CD4-positive, alpha-beta T cell treated with Interleukin-15 for 1 hour (primary cell): ENCODE measurements around the gene PPP2R2C.

Source experiments
- DNase-seq: peaks from one replicate; pipeline ENCODE4 v3.0.0-alpha.2; 2020

PPP2R2C gene

GRCh38 chr4:6422105-6422504 is 50.3 kb downstream of the PPP2R2C start:
- DNase-seq = no peak

DNA sequence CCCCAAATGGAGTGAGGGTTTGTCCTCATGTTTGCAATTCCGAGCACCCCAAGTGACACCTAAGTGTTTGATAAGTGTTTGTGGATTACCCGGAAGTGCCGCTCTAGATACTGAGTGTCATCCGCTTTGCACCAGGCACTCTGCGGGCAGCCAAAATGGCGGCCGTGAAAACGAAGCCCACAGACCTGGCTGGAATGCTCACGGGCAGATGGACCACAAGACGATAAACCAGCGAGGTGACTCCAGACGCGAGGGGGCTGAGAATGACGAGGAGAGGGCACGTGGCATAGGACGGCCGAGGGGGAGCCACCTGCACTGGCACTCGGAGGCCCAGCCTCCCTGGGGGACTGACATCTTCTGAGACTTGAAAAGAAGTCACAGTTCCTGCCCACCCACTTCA is 51.0 kb downstream of the PPP2R2C start:
- no peak for DNase-seq

GRCh38 chr4:6420972-6421371 is 51.4 kb downstream of the PPP2R2C start:
- DNase-seq = no peak

- DNase-seq = no peak
Observed at GRCh38 chr4:6420036-6420435, 52.4 kb downstream of the PPP2R2C start.

DNA sequence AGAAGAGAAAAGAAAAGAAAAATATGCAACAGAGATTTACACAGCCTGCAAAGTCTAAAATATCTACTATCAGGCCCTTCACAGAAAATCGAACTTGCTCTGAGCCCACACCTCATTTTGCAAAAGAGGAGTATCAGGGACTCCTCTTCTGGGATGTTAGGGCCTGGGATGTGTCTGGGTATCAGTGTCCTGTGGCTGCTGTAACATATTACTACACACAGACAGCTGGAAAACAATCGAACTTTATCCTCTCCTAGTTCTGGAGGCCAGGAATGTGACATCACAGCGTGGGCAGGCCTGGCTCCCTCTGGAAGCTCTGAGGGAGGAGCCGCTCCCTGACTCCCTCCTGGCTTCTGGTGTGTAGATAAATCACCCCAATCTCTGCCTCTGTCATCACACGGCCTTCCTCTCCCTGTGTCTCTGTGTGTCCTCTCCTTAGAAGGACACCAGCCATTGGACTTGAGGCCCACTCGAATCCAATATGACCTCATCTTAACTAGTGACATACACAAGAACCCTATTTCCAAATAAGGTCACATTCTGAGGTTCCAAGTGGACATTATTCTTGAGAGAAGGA is 52.9 kb downstream of the PPP2R2C start:
- DNase-seq = no peak

GRCh38 chr4:6418193-6418755 is 54.1 kb downstream of the PPP2R2C start:
- DNase-seq = no peak

- no peak for DNase-seq
Observed at GRCh38 chr4:6417516-6418050, 54.8 kb downstream of the PPP2R2C start.

- no peak for DNase-seq
Observed at GRCh38 chr4:6416518-6417286, 55.7 kb downstream of the PPP2R2C start.

DNA sequence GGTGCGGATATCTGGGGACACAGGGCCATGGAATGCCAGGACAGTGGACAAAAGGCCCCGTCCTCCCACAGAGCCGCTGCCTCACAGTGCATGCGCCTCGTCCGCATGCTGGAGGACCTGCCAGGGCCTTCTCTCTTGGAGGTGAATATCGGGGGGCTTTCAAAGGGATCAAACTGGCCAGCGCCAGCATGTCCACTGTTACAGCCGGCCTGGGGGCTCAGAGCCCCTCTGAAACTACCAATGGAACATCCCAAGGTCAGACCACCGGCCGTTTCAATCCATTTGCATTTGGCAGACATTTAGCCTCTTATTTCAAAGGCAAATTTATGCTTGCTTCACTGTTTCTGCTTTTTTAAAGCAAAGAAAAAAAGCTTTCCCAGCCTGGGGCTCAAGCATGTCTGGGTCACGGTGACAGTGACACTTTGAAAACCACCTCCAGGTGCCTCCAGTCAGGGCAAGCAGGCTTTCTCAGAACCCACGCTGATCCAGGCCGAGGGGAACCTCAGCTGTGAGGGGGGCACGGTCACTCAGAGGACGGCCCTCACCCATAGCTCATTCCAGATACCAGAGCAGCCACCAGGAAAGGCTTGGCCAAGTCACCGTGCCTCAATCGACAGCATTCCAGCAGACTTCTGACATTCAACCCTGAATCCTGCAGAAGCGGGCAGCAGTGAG is 57.2 kb downstream of the PPP2R2C start:
- no peak for DNase-seq

DNA sequence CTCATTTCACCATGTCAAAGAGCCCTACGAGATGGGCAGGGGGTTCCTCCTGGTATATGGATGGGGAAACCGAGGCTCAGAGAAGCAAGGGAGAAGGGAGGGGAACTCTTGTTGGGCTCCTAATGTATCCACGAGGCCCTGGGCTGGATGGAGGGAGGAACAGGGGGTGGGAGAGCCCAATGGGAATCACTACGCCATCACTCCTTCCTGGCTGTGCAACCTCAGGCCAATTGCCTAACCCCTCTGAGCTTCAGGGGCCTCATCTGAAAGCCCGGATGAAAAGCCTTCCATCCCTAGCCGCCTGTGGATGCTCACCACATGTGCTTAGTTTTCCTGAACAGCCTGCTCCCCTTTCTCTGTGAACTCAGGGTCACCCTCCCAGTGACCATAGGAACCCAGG is 57.8 kb downstream of the PPP2R2C start:
- DNase-seq = no peak

DNA sequence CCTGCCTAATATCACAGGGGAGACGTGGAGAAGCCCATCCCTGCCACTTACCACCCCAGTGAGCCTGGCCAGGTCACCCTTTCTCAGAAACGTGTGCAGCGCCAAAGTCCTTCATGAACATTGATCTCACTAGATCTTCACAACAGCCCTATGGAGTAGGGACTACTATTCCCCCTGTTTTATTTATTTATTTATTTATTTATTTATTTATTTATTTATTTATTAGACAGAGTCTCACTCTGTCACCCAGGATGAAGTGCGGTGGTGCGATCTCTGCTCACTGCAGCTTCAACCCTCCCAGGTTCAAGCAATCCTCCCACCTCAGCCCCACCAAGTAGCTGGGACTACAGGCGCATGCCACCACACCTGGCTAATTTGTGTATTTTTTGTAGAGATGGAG is 61.8 kb downstream of the PPP2R2C start:
- no peak for DNase-seq

DNA sequence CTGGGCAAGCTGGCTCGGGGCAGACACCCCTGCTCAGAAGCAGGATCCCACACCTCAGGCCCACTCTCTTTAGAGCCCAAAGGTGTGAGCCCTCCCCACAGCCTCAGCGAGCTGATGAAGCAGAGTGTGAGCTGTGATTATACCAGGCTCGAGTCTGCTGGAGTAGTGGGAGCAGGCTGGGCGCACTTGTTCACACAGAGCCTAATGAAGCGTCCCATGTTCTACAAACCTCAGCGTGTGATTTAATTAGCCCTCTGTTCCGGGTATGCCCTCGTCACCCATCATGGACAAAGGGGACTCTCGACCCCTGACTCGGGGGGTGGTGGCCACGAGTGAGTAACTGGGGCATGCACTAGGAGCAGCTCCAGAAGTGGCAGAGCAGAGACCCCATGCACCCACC is 62.3 kb downstream of the PPP2R2C start:
- no peak for DNase-seq

DNA sequence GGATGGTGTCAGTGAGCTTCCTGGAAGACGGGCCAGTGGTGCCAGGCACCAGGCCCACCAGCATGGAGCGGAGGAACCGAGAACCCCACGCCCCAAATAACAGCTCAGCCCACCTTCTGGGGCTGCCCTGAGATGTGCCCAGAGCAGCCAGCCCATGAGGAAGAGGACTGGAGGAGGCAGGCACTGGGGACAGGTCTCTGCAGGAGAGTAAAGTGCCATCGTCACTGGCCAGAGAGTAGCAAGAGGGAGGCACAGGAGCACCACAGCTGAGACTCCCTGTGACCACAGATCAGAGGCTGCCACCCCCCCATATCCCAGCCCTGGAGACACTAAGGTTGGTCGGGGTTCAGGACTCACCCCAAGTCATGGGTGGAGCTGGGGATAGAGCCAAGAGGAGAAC is 63.0 kb downstream of the PPP2R2C start:
- no peak for DNase-seq

- DNase-seq = no peak
Observed at GRCh38 chr4:6408263-6408662, 64.2 kb downstream of the PPP2R2C start.

GRCh38 chr4:6405397-6405706 is 67.1 kb downstream of the PPP2R2C start:
- no peak for DNase-seq

DNA sequence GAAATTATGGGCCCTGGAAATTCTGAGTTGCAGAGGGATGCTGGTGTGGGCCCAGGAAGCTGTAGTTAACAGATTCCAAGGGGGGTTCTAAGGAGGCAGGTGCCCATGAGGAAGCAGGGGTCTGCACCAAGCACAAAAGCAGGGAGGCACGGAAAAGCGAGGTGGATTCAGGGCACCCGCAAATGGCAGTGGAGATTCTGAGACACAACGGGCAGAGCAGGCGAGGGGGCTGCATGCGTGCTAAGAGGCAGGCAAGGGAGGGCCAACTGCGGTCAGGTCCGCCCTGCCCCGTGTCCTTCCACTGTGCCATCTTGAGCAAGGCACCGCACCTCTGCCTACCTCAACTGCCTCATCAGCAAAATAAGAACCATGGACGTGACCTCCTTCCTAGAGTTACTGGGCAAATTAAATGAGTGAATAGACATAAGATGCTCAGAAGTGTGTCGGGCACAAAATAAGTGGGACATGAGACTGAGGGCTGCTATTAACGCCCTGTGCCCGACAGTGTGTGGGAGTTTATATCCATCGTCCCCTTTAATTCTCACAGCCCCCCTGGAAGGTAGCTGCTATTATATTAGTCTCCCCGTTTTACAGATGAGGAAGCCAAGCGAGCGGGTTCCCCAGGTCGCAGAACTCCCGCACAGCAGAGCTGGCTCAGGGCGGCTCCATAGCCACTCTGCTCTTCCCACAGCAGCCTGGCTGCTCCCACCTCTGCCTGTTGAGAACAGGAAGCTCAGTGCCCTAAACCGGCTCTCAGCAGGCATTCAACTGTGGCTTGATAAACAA is 67.6 kb downstream of the PPP2R2C start:
- DNase-seq = no peak

- DNase-seq = no peak
Observed at GRCh38 chr4:6403400-6403685, 69.1 kb downstream of the PPP2R2C start.

DNA sequence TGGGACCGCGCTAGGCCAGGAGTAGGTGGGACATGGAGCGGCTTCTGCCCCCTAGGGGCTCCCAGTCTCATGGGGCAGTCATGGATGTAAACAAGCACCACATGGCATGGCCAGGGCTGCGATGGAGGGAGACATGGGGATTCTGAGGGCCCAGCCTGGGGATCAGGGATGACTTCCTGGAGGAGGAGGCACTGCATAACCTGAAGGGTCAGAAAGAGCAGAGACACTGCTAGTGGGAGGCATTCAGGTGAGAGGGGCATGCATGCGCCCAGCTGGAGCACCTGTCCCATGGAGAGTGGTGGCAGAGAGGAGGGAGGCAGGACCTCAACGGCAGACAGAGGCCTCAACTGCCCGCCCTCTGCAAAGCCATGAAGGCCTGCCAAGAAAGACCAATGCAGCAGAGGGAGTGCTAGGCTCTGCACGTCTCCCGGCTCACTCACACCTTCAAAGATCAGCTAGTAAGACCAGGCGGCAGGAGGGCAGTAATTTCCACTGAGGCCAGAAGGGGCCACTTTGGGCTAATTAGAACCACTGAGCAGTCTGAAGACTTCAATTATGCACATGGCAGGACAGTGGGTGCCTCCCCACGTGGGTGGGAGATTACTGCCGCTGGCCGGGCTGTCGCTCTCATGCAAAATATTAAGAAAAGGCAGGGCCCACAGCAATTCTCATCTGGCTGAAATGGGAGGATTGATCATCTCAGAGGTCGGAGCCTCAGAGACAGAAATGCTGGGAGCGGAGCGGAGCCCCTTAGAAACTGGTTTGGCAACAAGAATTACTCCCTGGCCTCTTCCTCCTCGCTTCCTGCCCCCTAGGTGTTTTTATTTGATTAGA is 69.6 kb downstream of the PPP2R2C start:
- DNase-seq = no peak

GRCh38 chr4:6401797-6402196 is 70.6 kb downstream of the PPP2R2C start:
- DNase-seq = no peak

DNA sequence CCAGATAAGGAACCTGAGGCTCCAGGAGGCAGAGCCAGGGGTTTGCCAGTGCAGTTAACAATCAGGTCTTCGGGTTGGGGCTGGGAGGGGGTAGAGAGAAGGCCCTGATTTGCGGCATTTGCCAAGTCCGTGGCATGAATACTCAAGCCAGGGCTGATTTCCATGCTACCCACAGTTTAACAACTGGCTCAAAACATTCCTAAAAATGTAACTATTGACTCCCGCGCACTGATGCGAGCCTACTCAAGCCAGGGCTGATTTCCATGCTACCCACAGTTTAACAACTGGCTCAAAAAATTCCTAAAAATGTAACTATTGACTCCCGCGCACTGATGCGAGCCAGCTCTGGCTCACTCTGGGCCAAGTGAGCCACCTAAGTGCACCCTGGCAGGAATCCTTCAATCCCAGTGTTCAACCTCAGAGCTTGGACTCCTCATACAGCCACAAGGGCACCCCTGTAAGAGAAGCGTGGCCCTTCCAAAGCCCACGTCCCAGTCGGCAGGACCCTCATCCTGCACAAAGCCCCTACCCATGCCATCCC is 75.6 kb downstream of the PPP2R2C start:
- no peak for DNase-seq

DNA sequence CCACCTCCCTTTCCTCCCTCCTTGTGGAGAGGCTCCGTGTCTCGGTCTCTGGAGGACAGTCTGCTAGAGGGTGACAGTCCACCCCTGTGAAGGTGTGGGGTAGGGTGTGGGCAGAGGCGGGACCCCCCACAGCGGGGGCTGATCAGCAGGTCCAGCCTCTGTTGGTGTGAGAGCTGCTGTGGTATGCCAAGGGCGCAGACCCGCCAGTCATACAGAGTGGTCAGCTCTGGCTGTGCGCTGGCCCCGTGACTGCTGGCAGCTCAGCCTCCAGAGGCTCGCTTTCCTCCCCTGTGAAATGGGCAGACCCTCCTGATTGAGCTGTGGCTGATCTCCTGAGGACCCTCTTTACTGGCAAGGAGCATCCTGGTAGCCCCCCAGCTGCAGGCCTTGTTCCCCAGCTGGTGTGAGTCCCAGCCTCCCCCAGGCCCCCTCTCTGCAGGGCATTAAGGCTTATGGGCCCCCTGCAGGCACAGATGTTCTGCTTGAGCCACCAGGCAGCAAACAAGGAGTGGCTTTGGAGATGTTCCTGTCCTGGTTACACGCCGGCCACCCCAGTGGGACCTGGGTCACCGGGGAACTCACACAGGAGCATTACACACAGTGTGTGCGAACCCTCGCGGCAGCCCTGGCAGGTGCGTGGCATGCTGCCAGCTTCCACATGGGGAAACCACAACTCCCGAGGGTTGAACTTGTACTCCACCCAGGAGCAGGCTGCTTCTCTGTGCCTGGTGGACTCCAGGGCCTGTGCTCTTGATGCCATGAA is 76.8 kb downstream of the PPP2R2C start:
- no peak for DNase-seq
